GM21576 (cell line): Measurements from ENCODE around the gene ALDH3B2.
"Not testable (repeated sequence)": the region's sequence is repeated elsewhere in the genome, so short reads cannot be mapped to it uniquely, and the experiment has no call there.

Experiments used
- ATAC-seq: cut with Tn5 transposase; IDR thresholded peaks from one replicate; pipeline ENCODE4 v1.9.1; 2021; ENCODE audit warnings: mild to moderate bottlenecking, moderate library complexity; ENCODE audit not compliant: unreplicated experiment

ALDH3B2 gene

DNA sequence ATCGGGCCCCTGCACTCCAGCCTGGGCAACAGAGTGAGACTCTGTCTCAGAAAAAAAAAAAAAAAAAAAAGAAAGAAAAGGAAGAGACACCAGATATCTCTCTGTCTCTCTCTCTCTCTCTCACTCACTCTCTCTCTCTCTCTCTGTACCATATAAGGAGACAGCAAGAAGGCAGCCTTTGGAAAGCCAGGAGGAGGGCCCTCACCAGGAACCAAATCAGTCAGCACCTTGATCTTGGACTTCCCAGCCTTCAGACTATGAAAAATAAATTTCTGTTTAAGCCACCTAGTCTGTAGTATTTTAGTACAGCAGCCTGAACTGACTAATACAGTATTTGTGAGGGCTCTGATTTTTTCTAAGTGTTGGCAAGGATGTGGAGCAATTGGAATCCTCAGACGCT, 13.6 kb upstream of the ALDH3B2 start:
- no peak for ATAC-seq

DNA sequence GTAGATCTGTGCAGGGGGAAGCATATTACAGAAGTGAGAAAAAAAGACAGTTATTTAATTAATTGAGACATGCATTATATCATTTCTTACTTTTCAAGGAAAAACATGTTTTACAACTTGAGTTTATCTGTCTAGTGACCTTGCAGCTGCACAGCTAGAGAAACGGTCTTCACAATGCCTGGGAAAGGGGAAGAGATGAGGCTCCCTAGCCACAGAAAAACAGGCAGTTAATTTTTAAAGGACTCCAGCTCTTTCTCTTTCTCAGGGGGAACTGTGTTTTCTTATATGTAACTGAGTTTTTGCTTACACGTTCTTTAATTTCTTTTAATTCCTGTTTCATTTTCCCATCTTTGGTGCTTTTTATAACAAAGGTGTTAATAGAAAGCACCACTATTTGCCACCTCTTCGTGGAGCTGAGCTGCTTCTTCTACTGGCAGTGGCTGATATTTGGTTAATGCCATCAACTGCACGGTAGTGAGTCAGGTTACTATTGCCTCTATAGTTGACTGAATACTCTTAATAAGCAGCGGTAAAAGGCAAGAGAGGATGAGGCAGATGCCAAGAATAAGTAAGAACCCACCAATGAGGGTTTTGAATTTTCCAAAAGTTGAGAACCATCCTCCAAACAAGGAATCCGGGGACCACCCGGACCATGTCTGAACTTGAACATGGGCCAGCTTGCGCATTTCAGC, 11.4 kb upstream of the ALDH3B2 start:
- ATAC-seq, result not testable (repeated sequence)

DNA sequence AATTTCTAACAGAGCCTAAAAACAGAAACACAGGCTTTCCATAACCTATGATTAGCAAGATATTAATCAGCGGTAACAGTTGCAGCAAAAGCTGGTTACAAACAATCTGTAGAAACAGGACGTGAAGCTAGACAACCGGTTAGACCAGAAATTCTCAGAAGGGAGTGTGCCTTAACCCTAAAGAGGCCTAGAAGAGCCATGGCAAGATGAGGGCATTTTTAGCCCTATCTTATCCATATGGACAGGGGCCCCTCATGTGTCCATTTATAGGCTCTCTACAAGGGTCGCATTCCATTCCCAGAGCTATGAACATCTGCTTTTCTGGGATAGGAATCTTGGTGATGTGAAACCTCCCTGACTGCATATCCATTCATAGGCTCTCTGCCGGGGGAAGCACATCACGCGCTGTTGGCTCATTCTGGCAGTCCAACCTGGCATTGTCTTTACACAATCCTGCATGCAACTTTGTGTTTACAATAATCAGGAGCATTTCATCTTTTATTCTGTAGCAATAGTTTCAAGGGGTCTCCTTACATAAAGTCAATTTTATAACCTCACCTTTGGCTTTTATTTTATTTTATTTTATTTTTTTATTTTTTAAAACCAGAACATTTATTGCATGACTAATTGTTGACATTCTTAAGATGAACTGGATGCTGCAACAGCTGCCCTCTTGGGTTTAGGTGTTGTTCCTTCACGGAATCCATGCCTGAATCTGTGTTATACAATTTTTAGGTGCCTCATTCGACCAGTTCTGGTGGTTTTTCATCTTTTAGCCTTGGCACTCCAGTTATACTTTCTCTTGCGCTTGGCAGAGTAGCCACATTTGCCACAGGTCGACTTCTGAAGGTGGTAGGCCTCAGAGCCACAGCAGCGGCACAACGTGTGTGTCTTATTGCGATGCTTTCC, 8.0 kb upstream of the ALDH3B2 start:
- not testable (repeated sequence) for ATAC-seq

DNA sequence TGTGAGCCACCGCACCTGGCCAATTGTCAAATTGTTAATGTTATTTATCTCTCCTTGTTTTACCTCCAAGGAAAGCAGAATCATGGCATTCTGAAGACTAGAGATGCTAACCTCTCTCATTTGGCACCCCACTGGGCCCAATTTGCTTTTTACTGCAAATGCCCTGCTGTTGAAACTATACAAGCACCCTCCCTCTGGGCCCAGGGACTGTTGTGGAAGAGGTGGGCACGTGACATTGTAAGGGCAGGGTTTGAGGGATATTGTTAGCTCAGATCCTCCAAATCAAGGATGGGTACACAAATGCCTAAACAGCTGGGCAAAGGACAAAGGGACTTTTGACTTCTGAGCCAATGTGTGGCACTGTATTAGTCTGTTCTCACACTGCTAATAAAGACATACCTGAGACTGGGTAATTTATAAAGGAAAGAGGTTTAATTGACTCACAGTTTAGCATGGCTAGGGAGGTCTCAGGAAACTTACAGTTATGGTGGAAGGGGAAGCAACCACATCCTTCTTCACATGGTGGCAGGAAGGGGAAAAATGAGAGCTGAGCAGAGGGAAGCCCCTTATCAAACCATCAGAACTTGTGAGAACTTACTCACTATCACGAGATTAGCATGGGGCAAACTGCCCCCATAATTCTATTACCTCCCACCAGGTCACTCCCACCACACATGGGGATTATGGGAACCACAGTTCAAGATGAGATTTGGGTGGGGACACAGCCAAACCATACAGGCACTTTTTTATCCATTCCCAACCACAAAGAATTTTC, 6.5 kb upstream of the ALDH3B2 start:
- ATAC-seq, result no peak

DNA sequence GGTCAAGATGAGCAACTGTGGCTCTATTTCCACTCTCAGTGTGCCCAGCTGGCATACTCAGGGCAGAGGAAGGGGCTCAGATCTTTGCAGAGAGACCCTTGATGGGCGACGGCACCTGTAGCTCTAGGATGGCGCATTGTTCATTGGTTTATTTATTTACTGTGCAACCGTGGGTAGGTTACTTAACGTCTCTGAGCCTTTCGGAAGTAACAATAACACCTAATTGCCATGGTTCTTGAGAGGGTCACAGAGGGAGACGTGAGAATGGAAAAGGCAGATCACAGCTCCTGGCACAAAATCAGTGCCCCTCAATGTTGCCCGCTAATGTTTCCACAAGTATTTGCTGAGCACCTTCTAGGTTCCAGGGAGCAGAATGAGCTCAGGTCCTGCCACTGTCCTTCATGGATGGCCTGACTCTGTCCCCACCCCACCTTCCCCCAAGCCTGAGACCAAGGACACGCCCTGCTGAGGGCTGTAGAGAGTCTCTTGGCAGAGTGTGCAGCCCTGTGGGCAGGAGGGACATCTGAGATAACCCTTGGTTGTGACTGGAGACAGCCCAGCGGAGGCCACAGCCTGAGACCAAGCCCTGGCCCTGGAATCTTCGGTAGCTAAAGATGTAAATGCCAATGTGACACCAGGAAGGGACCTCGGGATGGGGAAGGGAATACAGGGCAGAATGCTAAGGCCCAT, 780 bp upstream of the ALDH3B2 start:
- ATAC-seq, result no peak

DNA sequence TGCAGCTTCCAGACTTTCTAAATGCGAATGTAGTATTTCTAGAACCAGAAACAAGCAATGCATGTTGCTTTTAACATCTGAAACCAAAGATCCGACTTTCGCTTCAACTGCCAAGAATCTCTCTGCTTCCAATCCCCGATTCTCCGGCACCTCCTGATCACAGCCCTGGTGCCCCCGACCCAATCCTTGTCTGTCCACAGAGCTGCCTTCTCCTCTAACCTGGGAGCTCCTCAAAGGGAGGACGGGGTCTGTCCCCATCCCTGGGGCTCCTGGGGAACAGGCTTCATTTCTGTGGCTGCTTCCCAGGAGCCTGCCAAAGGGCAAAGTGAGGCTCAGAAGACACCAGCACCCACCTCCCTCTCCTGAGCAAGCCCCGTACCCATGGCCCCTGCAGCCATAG, 521 bp downstream of the ALDH3B2 start:
- no peak for ATAC-seq

DNA sequence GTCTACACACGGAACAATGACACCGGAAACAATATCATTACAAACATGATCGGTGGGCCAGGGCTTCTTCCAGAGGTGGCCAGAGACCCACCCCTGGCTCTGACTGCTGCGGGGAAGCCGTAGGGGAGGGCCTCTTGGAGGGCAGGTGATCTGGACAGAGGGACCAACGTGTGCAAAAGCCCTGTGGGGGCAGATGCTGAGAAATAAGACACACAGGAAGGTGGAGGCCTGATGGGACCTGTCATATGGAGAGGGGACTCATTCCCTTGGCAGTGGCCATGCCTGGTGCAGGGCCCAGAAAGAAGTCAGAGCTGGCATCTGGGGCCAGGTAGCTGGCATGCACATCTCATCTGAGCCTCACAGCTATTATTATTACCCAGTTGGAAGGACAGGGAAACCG, 1.1 kb downstream of the ALDH3B2 start:
- no peak for ATAC-seq

DNA sequence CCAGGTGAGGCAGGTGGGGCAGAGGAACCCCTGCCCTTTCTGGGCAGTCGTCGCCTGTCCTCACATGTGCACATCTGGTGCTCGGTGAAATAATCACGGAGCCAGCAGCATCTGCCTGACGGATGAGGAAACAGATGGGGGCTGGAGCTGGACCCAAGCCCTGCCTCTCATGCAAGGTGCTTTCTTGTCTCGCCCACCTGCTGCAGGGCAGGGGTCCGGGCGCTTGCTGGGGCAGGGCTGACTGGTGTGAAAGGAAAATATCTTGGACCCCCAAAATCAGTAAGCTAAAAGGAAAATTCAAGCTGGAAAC, 3.3 kb downstream of the ALDH3B2 start:
- ATAC-seq, result no peak

DNA sequence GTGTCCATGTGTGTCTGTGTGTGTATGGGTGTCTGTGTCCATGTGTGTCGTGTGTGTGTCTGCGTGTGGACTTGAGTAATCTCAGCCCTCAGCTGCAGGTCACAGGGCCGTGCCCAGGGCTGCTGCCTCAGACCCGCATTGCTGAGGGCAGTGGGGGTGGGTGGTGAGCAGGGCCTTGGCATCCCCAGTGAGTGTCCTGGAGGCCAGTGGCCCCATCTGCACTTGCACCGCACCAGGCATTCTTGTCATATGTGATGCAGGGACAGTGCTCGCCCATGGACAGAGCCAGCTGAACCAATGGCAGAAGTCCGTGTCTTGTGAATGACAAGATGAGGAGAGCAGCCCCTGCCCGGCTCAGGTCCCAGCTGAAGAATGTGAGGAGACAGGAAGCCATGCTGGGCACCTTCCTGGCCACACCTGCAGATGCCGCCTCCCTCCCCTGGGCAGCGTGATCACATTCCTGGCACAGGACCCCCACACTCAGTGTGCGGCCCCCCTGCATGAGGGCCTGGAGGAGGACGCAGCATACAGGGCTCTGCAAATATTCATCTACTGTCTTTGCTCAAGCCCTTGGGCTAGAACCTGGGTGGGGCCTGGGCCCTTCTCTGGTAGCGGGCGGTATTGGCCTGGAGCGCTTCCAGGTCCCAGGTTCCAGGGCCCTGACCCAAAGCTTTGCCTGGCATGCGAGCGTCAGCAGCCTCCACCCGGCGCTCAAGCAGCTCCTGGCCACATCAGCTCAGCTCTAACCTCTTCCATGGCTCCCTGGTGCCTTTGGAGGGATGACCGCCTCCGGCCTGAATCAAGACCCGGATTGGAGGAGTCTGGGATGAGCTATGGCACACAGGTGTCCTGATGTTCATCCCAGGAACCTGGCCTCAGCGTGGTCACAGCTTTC, 3.9 kb downstream of the ALDH3B2 start:
- ATAC-seq, result no peak

DNA sequence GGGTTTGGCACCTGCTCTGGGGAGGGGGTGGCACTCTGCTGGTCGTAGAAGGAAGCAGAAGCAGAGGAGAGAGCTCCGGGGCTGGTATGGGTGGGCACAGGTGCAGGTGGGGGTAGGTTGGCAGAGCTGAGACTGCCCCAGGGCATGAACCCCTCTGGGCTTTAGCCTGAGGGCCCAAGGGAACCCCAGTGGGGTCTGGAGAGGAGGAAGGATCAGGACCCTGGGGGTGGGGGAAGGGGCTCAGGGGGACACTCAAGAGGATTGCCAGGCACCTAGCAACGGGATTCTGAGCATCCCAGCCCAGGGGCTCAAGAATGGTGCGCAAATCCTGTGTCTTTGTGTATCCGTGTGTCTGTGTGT, 6.3 kb downstream of the ALDH3B2 start:
- ATAC-seq, result no peak

DNA sequence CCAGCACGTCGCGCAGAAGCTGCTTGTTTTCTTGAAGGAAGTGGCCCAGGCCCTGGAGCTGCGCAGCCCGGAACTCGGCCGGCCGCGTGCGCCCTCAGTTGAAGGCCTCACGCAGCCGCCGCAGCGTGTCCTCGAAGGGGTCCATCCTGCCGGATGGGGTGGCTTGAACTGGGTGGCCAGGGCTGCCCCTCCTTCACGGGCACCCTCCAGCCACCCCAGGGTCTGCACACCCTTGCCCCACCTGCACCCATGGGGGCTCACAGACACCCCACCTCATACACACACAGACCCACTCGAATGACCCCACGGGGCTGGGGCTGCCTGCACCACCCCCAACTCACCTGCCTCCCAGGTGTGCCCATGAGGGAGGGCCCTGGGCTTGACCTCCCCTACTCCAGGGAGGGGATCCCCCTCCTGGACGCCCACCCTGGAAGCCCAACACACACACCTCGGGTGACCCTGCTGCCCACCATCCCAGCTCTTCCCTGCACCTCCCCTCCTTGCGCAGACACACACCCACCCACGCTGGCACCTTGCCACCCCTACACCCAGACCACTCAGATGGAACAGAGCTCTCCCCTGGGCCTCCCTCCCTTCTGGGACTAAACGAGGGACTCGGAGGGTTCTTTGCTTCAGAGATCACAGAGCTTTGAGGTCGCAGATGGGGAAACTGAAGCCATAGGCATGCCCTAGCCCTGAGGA, 6.8 kb downstream of the ALDH3B2 start:
- no peak for ATAC-seq

DNA sequence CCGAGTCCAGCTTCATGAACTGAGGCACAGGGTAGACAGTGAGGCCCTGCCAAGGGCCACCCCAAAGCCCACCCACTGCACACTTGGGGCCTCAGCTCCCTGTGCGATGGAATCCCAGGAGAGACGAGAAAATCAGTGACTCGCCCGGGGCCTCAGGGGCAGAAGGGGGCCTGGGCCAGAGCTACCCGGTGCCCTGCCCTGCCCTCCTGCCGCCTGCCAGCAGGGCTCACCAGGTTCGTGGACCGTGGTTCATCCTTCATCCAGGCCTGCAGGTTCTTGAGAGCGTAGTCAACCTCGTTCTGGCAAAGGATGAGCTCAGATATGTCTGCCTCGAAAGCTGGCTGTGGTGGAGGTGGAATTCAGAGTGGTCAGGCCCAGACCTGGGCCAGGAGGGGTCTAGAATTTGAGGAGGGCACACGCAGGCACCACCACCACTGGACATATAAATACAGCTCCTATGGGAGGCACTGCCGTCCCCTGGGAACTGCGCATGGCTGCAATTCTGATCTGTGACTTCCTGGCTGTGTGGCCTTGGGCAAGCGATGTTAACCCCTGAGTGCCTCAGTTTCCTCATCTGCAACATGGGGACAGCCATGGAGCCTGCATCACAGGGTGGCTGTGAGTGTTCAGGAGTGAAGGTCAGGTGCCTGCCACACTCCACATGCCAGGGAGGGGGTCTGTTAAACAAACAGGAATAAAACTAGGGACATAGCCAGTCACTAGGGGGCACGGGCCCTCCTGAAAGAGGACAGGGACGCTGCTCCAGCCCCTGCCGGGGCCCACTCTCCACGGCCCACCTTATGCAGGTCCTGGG, 7.5 kb downstream of the ALDH3B2 start:
- no peak for ATAC-seq

DNA sequence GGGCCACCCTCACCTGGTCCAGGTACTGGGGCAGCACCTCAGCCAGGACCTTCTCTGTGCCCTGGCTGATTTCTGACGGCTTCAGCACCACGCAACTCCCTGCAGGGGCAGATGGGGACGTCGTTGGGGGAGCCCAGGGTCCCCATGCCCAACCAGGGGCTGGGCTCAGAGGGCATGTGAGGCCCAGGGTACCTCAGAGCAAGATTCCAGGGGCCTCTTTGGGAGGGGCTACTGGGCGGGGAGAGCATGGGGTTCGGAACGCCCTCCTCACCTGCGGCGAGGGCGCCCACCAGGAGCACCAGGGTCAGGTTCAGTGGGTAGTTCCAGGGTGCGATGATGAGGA, 8.1 kb downstream of the ALDH3B2 start:
- no peak for ATAC-seq

DNA sequence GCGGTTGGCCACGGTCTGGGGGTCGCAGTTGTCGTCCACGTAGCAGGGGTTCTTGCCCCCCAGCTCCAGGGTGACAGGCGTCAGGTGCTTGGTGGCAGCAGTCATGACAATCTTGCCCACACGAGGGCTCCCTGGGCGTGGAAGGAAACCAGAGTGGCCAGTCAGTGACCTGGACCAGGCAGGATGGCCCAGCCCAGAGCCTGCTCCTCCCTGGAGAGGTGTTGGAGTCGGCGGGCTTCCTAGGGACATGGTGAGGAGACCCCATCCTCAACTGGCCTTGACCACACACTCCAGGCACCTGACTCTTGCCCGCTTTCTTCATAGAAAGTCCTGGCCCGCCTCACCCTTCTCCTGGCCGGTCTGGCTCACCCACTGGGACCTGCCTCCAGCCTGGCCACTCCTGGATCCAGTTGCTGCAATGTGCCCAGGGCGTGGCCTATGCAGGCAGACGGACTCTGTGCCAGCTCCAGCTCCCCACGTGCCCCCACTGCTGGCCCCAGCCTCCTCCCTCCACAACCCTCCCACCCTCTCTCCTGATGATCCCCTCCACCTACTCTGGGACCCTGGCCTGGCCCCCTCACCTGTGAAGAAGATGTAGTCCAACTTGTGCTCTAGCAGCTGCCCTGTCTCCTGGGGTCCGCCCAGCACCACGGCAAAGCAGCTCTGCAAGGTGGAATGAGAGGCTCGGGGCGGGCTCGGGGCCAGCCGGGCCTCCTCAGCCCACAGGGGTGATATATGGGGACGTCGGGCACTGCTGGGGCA, 8.7 kb downstream of the ALDH3B2 start:
- ATAC-seq, result no peak

DNA sequence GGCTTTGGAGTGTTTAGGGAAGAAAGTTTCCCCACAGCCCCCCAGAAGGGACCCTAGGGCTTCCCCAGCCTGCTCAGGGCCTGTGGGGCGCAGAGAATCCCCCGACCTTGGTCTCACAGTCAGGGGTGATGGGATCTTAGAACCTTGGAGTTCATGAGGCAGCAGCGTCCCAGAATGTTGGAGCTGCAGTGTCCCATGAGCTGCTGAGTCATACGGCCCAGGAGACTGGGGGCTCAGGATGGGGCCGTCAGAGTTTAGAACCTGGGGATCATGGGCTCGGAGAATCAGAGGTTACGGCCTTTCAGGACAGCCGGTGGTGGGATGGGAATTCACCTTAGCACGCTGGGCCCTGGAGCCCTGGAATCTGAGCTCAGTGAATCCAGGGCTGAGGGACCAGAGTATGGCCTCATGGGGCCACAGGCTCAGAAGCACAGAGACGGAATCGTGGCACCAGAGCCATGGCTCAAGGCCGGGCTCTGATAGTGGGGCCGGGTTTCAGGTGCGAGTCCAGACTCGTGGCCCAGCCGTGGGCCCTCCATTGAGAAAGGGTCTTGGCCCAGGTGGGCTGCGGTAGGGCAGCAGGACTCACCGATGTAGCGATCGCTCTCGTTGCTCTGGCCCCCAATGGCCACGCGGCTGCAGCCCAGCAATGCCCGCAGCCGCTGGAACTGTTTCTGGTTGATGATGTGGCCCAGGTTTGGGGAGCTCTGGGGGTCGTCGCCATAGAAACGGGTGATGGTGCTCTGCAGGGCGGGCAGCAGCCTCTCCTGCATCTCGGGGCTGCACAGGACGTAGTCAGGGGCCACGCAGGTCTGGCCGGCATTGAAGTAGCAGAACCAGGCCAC, 9.5 kb downstream of the ALDH3B2 start:
- no peak for ATAC-seq

DNA sequence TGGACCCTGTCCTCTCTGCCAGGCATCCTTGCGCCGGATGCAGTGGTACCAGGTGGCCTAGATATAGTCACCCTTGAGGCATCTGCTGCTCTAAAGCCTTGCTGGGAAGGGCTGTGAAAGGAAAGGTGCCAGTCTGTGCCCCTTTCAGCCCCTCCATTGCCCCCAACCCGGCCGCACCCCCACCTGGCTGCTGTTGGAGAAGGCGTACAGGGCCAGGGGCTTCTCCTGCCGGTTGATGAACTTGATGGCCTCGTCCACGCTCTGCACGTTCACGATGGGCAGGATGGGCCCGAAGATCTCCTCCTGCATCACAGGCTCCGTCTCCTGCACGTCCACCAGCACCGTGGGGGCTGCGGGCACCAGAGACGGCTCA, 10.2 kb downstream of the ALDH3B2 start:
- no peak for ATAC-seq

DNA sequence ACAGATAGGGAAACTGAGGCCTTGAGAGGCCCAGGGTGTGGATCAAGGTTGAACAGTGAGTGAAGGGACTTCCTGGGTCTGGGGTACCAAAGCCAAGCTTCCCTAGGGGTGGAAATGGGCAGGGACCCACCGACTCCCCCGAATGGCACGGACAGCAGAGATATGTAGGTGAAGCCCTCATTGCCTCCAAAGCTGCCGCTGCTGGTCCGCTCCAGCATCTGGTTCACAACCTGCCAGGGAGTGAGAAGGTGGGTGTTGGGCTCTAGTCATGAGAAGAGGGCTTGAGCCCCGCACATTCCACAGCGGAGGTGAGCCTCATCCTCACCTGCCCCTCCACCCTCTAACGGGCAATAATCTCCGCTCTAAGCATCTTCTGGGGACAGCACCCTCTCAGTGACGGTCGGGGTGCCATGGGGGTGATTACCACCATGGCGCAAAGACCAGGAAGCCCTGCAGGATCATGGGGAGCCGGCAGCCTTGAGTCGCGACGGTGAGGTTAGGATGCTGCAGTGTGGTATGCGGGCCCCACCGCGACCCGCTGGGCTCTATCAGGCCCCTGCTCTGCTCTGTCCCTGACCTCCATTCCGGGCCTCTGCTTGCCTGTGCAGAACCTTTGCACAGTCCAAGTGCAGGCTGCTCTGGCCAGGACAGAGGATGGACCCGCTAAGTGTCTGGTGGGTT, 10.8 kb downstream of the ALDH3B2 start:
- no peak for ATAC-seq
